Vagina (tissue), 2 donors: ENCODE data around the gene SBF2. TPM values are rescaled to one million over a fixed set of nuclear protein-coding genes. Genes with fewer than 3 reads are reported as not detected.
"Not testable (repeated sequence)": the region's sequence is repeated elsewhere in the genome, so short reads cannot be mapped to it uniquely, and the experiment has no call there.

Experiments
- DNase-seq, 2 donors: peaks; one replicate each; pipeline ENCODE4 v3.0.0-alpha.2; 2017; ENCODE audit errors: extremely low spot score in 2 of 2
- H3K27ac ChIP-seq: fragments of 200-600 bp; sonication (generic); one replicate; pipeline ENCODE4 v1.5.1; 2019
- H3K27me3 ChIP-seq: fragments of 200-600 bp; sonication (generic); one replicate; pipeline ENCODE4 v1.5.1; 2019
- H3K36me3 ChIP-seq, 2 donors: fragments of 200-600 bp; sonication (generic); one replicate each; pipeline ENCODE4 v1.5.1; 2017 to 2019
- H3K4me1 ChIP-seq: fragments of 200-600 bp; sonication (generic); one replicate; pipeline ENCODE4 v1.5.1; 2019
- H3K4me3 ChIP-seq, 2 donors: fragments of 200-600 bp; sonication (generic); 1 replicate in 1 of 2; 2 replicates in 1 of 2; pipeline ENCODE4 v1.5.1; 2016 to 2019
- H3K9me3 ChIP-seq: fragments of 200-600 bp; sonication (generic); one replicate; pipeline ENCODE4 v1.5.1; 2019
- CTCF ChIP-seq, 3 experiments: fragments of 450-650 bp in 2 of 3; fragments of 200-600 bp in 1 of 3; sonication (generic) in 1 of 3; IDR thresholded peaks; one replicate each; pipeline ENCODE4 v1.5.1; 2017 to 2019; ENCODE audit warnings: antibody characterized with exemption in 3 of 3, mild to moderate bottlenecking in 2 of 3, moderate library complexity in 2 of 3
- POLR2A ChIP-seq, 2 donors: fragments of 450-650 bp; IDR thresholded peaks; one replicate each; pipeline ENCODE4 v1.6.1; 2017; ENCODE audit warnings: antibody characterized with exemption in 2 of 2, mild to moderate bottlenecking in 2 of 2, moderate library complexity in 2 of 2
- POLR2AphosphoS5 ChIP-seq, 2 donors: sonication (generic); formaldehyde crosslinking; IDR thresholded peaks; one replicate each; pipeline ENCODE4 v1.9.0; 2017; ENCODE audit warnings: antibody characterized with exemption in 2 of 2, mild to moderate bottlenecking in 2 of 2, low read depth in 1 of 2; ENCODE audit not compliant: insufficient read depth in 1 of 2
- intact Hi-C: fragments of 100-400 bp; cut with DNase I; formaldehyde crosslinking; loops from one replicate; pipeline ENCODE4 v1.15.1; 2023
- total RNA-seq: library from RNA; depleted of rRNA; stranded (reverse); fragments of >200 nt; gene quantifications from one replicate; pipeline ENCODE4 v1.2.3, GENCODE V29; 2016

Gene SBF2
- total RNA-seq, 1 donor from 2014 or later: 69.5 TPM

- DNase-seq: no peak
- no peak for TF ChIP-seq POLR2AphosphoS5 (IDR thresholded peaks at IDR 0.05; ENCODE audit: insufficient read depth in 1 of 2, low read depth in 1 of 2)
- no peak for TF ChIP-seq CTCF (IDR thresholded peaks at IDR 0.05)
- TF ChIP-seq POLR2A (IDR thresholded peaks at IDR 0.05): no peak
- H3K27me3 ChIP-seq: no peaks in the 10 kb centered on the region
- H3K4me3 ChIP-seq: no peak overlapping the region
- H3K4me1 ChIP-seq: no peaks in the 10 kb centered on the region
- H3K36me3 ChIP-seq: peaks cover 0 to 15% of the 10 kb centered on the region in 2 donors
- intact Hi-C loops: no loop called here
- H3K9me3 ChIP-seq: no peaks in the 10 kb centered on the region
- H3K27ac ChIP-seq: no peak overlapping the region
Measured at GRCh38 chr11:9990221-9990973, 303.6 kb downstream of the SBF2 start.

- intact Hi-C loops: loop anchor here (10.0 kb wide), 1 partner anchor 317 kb away; the partner anchor contains the start of gene ADM
- H3K27ac ChIP-seq, H3K9me3 ChIP-seq, DNase-seq, H3K27me3 ChIP-seq, H3K4me3 ChIP-seq, H3K4me1 ChIP-seq: not testable (repeated sequence)
- H3K36me3 ChIP-seq: peaks cover 0 to 15% of the 10 kb centered on the region in 2 donors
Measured at GRCh38 chr11:9987303-9987702, 306.7 kb downstream of the SBF2 start.

- Histone ChIP-seq H3K36me3 (peaks cover 0 to 4% of the 10 kb centered on the region in 2 donors), H3K4me1 (peaks cover 5% of the 10 kb centered on the region), H3K9me3 (no peaks in the 10 kb centered on the region), H3K4me3 (no peak overlapping the region), H3K27me3 (no peaks in the 10 kb centered on the region), H3K27ac (no peak overlapping the region)
- intact Hi-C loops: loop anchor here (10.0 kb wide), 1 partner anchor 322 kb away; the partner anchor contains the start of gene ADM
- TF ChIP-seq POLR2AphosphoS5 (IDR thresholded peaks at IDR 0.05; ENCODE audit: insufficient read depth in 1 of 2, low read depth in 1 of 2) (no peak), CTCF (IDR thresholded peaks at IDR 0.05) (no peak), POLR2A (IDR thresholded peaks at IDR 0.05) (no peak)
- DNase-seq: no peak
Measured at GRCh38 chr11:9982796-9983579, 311.0 kb downstream of the SBF2 start.

DNA sequence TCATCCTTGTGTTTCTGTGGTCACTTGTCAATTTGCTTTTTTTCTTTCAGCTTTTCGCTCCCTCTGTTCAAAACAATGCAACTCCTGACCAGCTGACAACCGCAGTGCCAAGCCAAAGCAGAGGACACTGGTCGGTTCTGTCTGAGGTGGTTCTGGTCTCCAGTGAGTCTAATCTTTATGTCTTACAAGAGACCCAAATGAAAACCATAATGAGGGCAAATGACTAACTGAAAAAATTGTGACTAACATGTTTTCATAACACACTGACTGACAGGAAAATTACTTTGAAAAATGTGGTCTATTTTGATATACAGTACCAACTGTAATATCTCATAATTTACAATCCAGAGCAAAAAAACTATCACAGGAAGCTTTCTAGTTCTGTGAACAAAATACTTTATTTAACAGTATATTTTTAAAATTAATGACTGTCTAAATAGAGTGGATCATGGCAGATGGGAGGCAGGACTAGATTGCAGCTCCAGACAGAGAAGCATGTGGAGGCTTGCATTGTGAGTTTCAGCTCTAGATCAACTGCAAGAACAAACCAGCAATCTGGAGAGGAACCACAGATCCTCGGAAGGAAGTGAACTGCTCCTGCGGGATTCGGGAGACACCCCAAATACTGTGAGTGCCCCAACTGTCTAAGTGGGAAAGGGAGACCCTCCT lies 311.8 kb downstream of the SBF2 start:
- H3K36me3 ChIP-seq: no peaks in the 10 kb centered on the region
- intact Hi-C loops: loop anchor here (10.0 kb wide), 1 partner anchor 323 kb away; the partner anchor contains the start of gene ADM
- H3K9me3 ChIP-seq: no peaks in the 10 kb centered on the region
- DNase-seq: no peak
- H3K27me3 ChIP-seq: no peaks in the 10 kb centered on the region
- no peak for TF ChIP-seq POLR2A (IDR thresholded peaks at IDR 0.05)
- no peak for TF ChIP-seq CTCF (IDR thresholded peaks at IDR 0.05)
- no peak for TF ChIP-seq POLR2AphosphoS5 (IDR thresholded peaks at IDR 0.05; ENCODE audit: insufficient read depth in 1 of 2, low read depth in 1 of 2)
- H3K27ac ChIP-seq: no peak overlapping the region
- H3K4me3 ChIP-seq: no peak overlapping the region
- peaks cover 5% of the 10 kb centered on the region for H3K4me1 ChIP-seq

DNA sequence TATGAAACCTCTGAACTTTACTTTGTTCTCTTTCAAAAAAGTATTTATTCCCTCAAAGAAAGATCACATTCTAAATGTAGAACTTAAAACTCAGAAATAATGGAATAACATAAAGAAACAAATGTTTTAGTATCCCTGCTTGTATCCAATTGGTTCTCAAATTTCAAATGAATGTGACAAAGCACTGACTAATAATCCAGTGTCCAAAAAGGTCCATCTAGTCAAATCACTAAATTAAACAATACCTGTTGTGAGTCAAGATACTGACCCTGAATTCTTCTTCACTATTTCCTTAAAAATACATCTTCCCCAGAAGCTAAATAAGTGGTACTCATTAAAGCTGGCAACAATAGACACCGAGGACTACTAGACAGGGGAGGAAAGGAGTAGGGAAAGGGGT lies 313.1 kb downstream of the SBF2 start:
- TF ChIP-seq CTCF (IDR thresholded peaks at IDR 0.05) (no peak), POLR2A (IDR thresholded peaks at IDR 0.05) (no peak), POLR2AphosphoS5 (IDR thresholded peaks at IDR 0.05; ENCODE audit: insufficient read depth in 1 of 2, low read depth in 1 of 2) (no peak)
- H3K27ac ChIP-seq: no peak overlapping the region
- DNase-seq: no peak
- peaks cover 5% of the 10 kb centered on the region for H3K4me1 ChIP-seq
- H3K36me3 ChIP-seq: no peaks in the 10 kb centered on the region
- H3K9me3 ChIP-seq: no peaks in the 10 kb centered on the region
- intact Hi-C loops: loop anchor here (10.0 kb wide), 1 partner anchor 324 kb away; the partner anchor contains the start of gene ADM
- H3K4me3 ChIP-seq: no peak overlapping the region
- no peaks in the 10 kb centered on the region for H3K27me3 ChIP-seq
